Measurements from ENCODE around the gene ATAD1.

DNA sequence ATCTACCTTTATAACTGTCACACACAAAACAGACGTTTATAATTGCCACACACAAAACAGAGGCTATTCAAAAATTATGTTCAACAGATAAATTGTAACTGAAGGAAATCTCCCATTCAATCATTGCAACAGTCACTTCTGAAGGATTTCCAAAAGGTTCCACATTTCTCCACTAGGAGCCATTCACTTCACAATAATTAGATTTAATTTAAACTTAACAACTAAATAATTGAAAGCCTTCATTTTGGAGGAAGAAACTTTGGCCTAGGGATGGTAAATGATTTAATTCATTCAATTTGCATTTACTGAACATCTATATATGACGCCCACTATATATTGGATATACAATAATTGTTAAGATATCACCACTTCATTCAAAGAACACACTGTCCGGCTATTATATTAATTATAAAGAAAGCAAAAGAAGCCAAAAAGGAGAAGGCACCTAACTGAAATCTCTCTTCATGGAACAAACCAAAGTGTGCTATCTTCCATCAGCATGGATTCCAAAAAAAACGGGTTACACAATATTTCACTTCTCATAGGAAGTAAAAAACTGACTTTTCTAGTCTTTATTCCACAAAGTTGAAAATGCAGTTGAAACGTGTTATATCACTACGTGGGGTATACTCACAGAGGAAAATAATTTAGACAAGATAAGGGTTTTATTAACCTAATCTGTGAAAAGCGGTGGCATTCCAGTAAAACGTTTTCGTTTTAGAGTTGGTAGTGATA lies 1.7 kb downstream of the ATAD1 start:
- TF ChIP-seq, protein P1, sequence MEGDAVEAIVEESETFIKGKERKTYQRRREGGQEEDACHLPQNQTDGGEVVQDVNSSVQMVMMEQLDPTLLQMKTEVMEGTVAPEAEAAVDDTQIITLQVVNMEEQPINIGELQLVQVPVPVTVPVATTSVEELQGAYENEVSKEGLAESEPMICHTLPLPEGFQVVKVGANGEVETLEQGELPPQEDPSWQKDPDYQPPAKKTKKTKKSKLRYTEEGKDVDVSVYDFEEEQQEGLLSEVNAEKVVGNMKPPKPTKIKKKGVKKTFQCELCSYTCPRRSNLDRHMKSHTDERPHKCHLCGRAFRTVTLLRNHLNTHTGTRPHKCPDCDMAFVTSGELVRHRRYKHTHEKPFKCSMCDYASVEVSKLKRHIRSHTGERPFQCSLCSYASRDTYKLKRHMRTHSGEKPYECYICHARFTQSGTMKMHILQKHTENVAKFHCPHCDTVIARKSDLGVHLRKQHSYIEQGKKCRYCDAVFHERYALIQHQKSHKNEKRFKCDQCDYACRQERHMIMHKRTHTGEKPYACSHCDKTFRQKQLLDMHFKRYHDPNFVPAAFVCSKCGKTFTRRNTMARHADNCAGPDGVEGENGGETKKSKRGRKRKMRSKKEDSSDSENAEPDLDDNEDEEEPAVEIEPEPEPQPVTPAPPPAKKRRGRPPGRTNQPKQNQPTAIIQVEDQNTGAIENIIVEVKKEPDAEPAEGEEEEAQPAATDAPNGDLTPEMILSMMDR (IDR thresholded peaks at IDR 0.05): no peak
- TF ChIP-seq POLR2A (IDR thresholded peaks at IDR 0.05): no peak

Measured in testis (tissue), 2 donors.